Endodermal cell (in vitro differentiated cells): ENCODE results near the gene GATD1. TPM values are rescaled to one million over a fixed set of nuclear protein-coding genes. Genes with fewer than 3 reads are reported as not detected.

Experiments used
- DNase-seq: peaks from one replicate; pipeline ENCODE4 v3.0.0-alpha.2; 2017
- H3K27ac ChIP-seq: 2 replicates; pipeline ENCODE4 v1.5.1; 2013; ENCODE audit warnings: mild to moderate bottlenecking, low read depth, low read length, moderate library complexity
- H3K27me3 ChIP-seq: 2 replicates; pipeline ENCODE4 v1.6.1; 2013; ENCODE audit warnings: mild to moderate bottlenecking, low read length, moderate library complexity; ENCODE audit not compliant: insufficient read depth, control insufficient read depth, poor library complexity, severe bottlenecking
- H3K36me3 ChIP-seq: 2 replicates; pipeline ENCODE4 v1.7.0; 2013; ENCODE audit warnings: mild to moderate bottlenecking, low read length, moderate library complexity; ENCODE audit not compliant: control insufficient read depth, insufficient read depth
- H3K4me1 ChIP-seq: one replicate; pipeline ENCODE4 v1.7.0; 2013; ENCODE audit warnings: low read length; ENCODE audit not compliant: control insufficient read depth, insufficient read depth
- H3K4me3 ChIP-seq: 2 replicates; pipeline ENCODE4 v1.5.1; 2013; ENCODE audit warnings: mild to moderate bottlenecking, low read length, moderate library complexity
- H3K9ac ChIP-seq: 2 replicates; pipeline ENCODE4 v1.6.1; 2013; ENCODE audit warnings: mild to moderate bottlenecking, low read length, moderate library complexity; ENCODE audit not compliant: poor library complexity, severe bottlenecking; ENCODE audit errors: extremely low read depth
- H3K9me3 ChIP-seq: 2 replicates; pipeline ENCODE4 v1.6.1; 2013; ENCODE audit warnings: mild to moderate bottlenecking, low read length, moderate library complexity; ENCODE audit not compliant: control insufficient read depth
- H3K27ac Mint-ChIP-seq: 2 replicates; pipeline ENCODE4 v1.8.0; 2020; ENCODE audit warnings: mixed read lengths
- H3K27me3 Mint-ChIP-seq: 2 replicates; pipeline ENCODE4 v1.8.0; 2021; ENCODE audit warnings: mild to moderate bottlenecking, mixed read lengths; ENCODE audit not compliant: insufficient read depth
- H3K36me3 Mint-ChIP-seq: 2 replicates; pipeline ENCODE4 v1.8.0; 2020; ENCODE audit warnings: low read depth, mixed read lengths
- H3K4me1 Mint-ChIP-seq: 2 replicates; pipeline ENCODE4 v1.8.0; 2020; ENCODE audit warnings: mixed read lengths
- H3K4me3 Mint-ChIP-seq: 2 replicates; pipeline ENCODE4 v1.8.0; 2020; ENCODE audit warnings: mild to moderate bottlenecking, moderate library complexity, mixed read lengths
- H3K9me3 Mint-ChIP-seq: 2 replicates; pipeline ENCODE4 v1.8.0; 2020; ENCODE audit warnings: mild to moderate bottlenecking, mixed read lengths
- CTCF ChIP-seq: fragments of 200-600 bp; sonication (generic); conservative IDR thresholded peaks from 2 replicates; pipeline ENCODE4 v1.5.0; 2021; ENCODE audit warnings: antibody characterized with exemption, mild to moderate bottlenecking
- WGBS, 2 experiments: methylation state at CpG; one replicate each; pipeline versions ENCODE4 v1.1.5 to v1.1.7; 2013; ENCODE audit warnings: missing lambda C conversion rate in 2 of 2, mixed read lengths in 1 of 2; ENCODE audit not compliant: insufficient coverage in 1 of 2, insufficient read length in 1 of 2; 5-methylcytosine and 5-hydroxymethylcytosine counted together
- total RNA-seq, 2 donors: library from RNA; stranded (reverse); fragmentation: NEBNext Ultra II Directional in 1 of 2; extraction: Animal tissue kit (Norgen Biotek cat#: 25700) in 1 of 2; gene quantifications; 2 replicates in 1 of 2; 3 replicates in 1 of 2; pipeline ENCODE4 v1.2.1, GENCODE V29; 2021

GATD1 gene
- total RNA-seq, 2 donors from 2014 or later = 57.2 to 63.2 TPM

- peaks cover 31% of the 10 kb centered on the region for H3K36me3 ChIP-seq
- H3K4me3 ChIP-seq = peak overlapping the region; percentile 89
- H3K27ac Mint-ChIP-seq = peak overlapping the region; percentile 99
- DNase-seq = no peak
- no peaks in the 10 kb centered on the region for H3K27me3 ChIP-seq
- peak overlapping the region; percentile 85 for H3K4me3 Mint-ChIP-seq
- WGBS, 2 experiments = 0 to 1% methylated on average over 12 to 55 of the region's 55 CpGs
- no peaks in the 10 kb centered on the region for H3K9me3 Mint-ChIP-seq
- H3K4me1 Mint-ChIP-seq = peaks cover 17% of the 10 kb centered on the region
- no peaks in the 10 kb centered on the region for H3K9me3 ChIP-seq
- TF ChIP-seq CTCF = peak; percentile 29
- no peaks in the 10 kb centered on the region for H3K27me3 Mint-ChIP-seq
- H3K9ac ChIP-seq = peak overlapping the region; percentile 94
- H3K27ac ChIP-seq = peak overlapping the region; percentile 38
- peaks cover 31% of the 10 kb centered on the region for H3K36me3 Mint-ChIP-seq
- no peaks in the 10 kb centered on the region for H3K4me1 ChIP-seq
Measured at GRCh38 chr11:810040-810567, 32.8 kb upstream of the GATD1 start.

- TF ChIP-seq CTCF = no peak
- H3K4me3 Mint-ChIP-seq = peak within 1 kb of the TSS; percentile 85
- H3K4me1 Mint-ChIP-seq = peaks cover 17% of the 10 kb centered on the region
- H3K36me3 Mint-ChIP-seq = peaks cover 31% of the 10 kb centered on the region
- H3K9me3 Mint-ChIP-seq = no peaks in the 10 kb centered on the region
- peak within 1 kb of the TSS; percentile 94 for H3K9ac ChIP-seq
- no peaks in the 10 kb centered on the region for H3K27me3 Mint-ChIP-seq
- no peaks in the 10 kb centered on the region for H3K4me1 ChIP-seq
- DNase-seq = peak; percentile 98
- peak within 1 kb of the TSS; percentile 98 for H3K27ac ChIP-seq
- peak within 1 kb of the TSS; percentile 89 for H3K4me3 ChIP-seq
- WGBS, 2 experiments = 0 to 1% methylated on average over 20 to 81 of the region's 81 CpGs
- peak within 1 kb of the TSS; percentile 99 for H3K27ac Mint-ChIP-seq
- H3K27me3 ChIP-seq = no peaks in the 10 kb centered on the region
- H3K36me3 ChIP-seq = peaks cover 31% of the 10 kb centered on the region
- no peaks in the 10 kb centered on the region for H3K9me3 ChIP-seq
Measured at GRCh38 chr11:809287-810039, 32.2 kb upstream of the GATD1 start, which contains the start of gene RPLP2. TSS of gene RPLP2 (plus strand) at chr11:809967. CDS start at chr11:810235, 268 bp downstream.

- H3K27ac Mint-ChIP-seq = peak overlapping the region; percentile 99
- DNase-seq = peak; percentile 66
Measured at GRCh38 chr11:808427-809286, 31.4 kb upstream of the GATD1 start.

More at GRCh38 chr11:808427-809286, 31.4 kb upstream of the GATD1 start:
- H3K27me3 Mint-ChIP-seq = no peaks in the 10 kb centered on the region
- Histone ChIP-seq H3K9ac (peak overlapping the region; percentile 94), H3K27me3 (no peaks in the 10 kb centered on the region), H3K9me3 (no peaks in the 10 kb centered on the region), H3K36me3 (peaks cover 26% of the 10 kb centered on the region), H3K4me1 (no peaks in the 10 kb centered on the region), H3K4me3 (peak overlapping the region; percentile 89), H3K27ac (peak overlapping the region; percentile 98)
- WGBS, 2 experiments = 37 to 46% methylated on average over 27 to 36 of the region's 36 CpGs
- TF ChIP-seq CTCF = no peak
- H3K36me3 Mint-ChIP-seq = peaks cover 28% of the 10 kb centered on the region
- H3K4me1 Mint-ChIP-seq = peaks cover 17% of the 10 kb centered on the region
- peak overlapping the region; percentile 85 for H3K4me3 Mint-ChIP-seq
- H3K9me3 Mint-ChIP-seq = no peaks in the 10 kb centered on the region
